GM19043 (cell line): ENCODE data around the gene IMMP2L.
A peak's percentile ranks its signal among the peaks of the same experiment; 100 is the strongest.

Experiments used
- ATAC-seq: cut with Tn5 transposase; IDR thresholded peaks from one replicate; pipeline ENCODE4 v1.9.1; 2021; ENCODE audit warnings: low read depth; ENCODE audit not compliant: unreplicated experiment

The IMMP2L gene

GRCh38 chr7:111560773-111561653 is 1.3 kb downstream of the IMMP2L start:
- ATAC-seq, result no peak

- peak; percentile 72 for ATAC-seq
These were observed 3.3 kb downstream of the IMMP2L start for GRCh38 chr7:111558991-111559390.

GRCh38 chr7:111556977-111557376 is 5.3 kb downstream of the IMMP2L start:
- ATAC-seq, result no peak

GRCh38 chr7:111554086-111554485 is 8.2 kb downstream of the IMMP2L start:
- ATAC-seq, result no peak

GRCh38 chr7:111541067-111541466 is 21.2 kb downstream of the IMMP2L start:
- no peak for ATAC-seq

- ATAC-seq, result no peak
These were observed 22.0 kb downstream of the IMMP2L start for GRCh38 chr7:111540199-111540815.

- no peak for ATAC-seq
These were observed 25.2 kb downstream of the IMMP2L start for GRCh38 chr7:111537134-111537533.

GRCh38 chr7:111535142-111535870 is 27.0 kb downstream of the IMMP2L start:
- ATAC-seq, result no peak

- ATAC-seq, result no peak
These were observed 29.7 kb downstream of the IMMP2L start for GRCh38 chr7:111532625-111533024.

GRCh38 chr7:111531993-111532392 is 30.3 kb downstream of the IMMP2L start:
- no peak for ATAC-seq

- no peak for ATAC-seq
These were observed 32.0 kb downstream of the IMMP2L start for GRCh38 chr7:111530356-111530668.

GRCh38 chr7:111529507-111530355 is 32.6 kb downstream of the IMMP2L start:
- no peak for ATAC-seq

GRCh38 chr7:111528331-111528730 is 34.0 kb downstream of the IMMP2L start:
- peak; percentile 57 for ATAC-seq

- ATAC-seq, result peak; percentile 79
These were observed 34.7 kb downstream of the IMMP2L start for GRCh38 chr7:111527545-111527944.

GRCh38 chr7:111525100-111525499 is 37.2 kb downstream of the IMMP2L start:
- no peak for ATAC-seq

GRCh38 chr7:111521660-111522059 is 40.6 kb downstream of the IMMP2L start:
- no peak for ATAC-seq

GRCh38 chr7:111518264-111518663 is 44.0 kb downstream of the IMMP2L start:
- no peak for ATAC-seq

GRCh38 chr7:111517549-111517951 is 44.7 kb downstream of the IMMP2L start:
- no peak for ATAC-seq

GRCh38 chr7:111516612-111517011 is 45.7 kb downstream of the IMMP2L start:
- no peak for ATAC-seq

GRCh38 chr7:111513566-111513965 is 48.7 kb downstream of the IMMP2L start:
- ATAC-seq, result no peak

GRCh38 chr7:111511845-111512244 is 50.4 kb downstream of the IMMP2L start:
- ATAC-seq, result no peak
